ENCODE data around the gene VPS50. TPM values are rescaled to one million over a fixed set of nuclear protein-coding genes. Genes with fewer than 3 reads are reported as not detected.

The VPS50 gene
- total and polyA plus RNA-seq, 8 donors, result 2.3 to 48.5 (median 6.3) TPM

- H3K36me3 ChIP-seq, result peaks cover 0 to 50% (median 41%) of the 10 kb centered on the region in 4 donors
- no peak for TF ChIP-seq POLR2AphosphoS5 (IDR thresholded peaks at IDR 0.05)
- no peak for TF ChIP-seq EP300 (IDR thresholded peaks at IDR 0.05)
- TF ChIP-seq POLR2A (IDR thresholded peaks at IDR 0.05), result no peak
- TF ChIP-seq CTCF (IDR thresholded peaks at IDR 0.05), result no peak
- H3K4me1 ChIP-seq, result no peaks in the 10 kb centered on the region
- H3K27ac ChIP-seq, result no peak overlapping the region
- 91 to 98% (median 97%) methylated on average over 2 of the region's 2 CpGs for WGBS, 5 donors
- no peak overlapping the region for H3K4me3 ChIP-seq
- H3K9me3 ChIP-seq, result no peaks in the 10 kb centered on the region
- intact Hi-C loops (cut with DNase I; ENCODE audit: low total_unique reads), result no loop called here
- DNase-seq, result no peak
- no peaks in the 10 kb centered on the region for H3K27me3 ChIP-seq
Measured at GRCh38 chr7:93359520-93360198, 127.5 kb downstream of the VPS50 start.

- TF ChIP-seq EP300 (IDR thresholded peaks at IDR 0.05), result no peak
- TF ChIP-seq POLR2A (IDR thresholded peaks at IDR 0.05), result no peak
- TF ChIP-seq CTCF (IDR thresholded peaks at IDR 0.05), result no peak
- no peak for TF ChIP-seq POLR2AphosphoS5 (IDR thresholded peaks at IDR 0.05)
- DNase-seq, result no peak
- Histone ChIP-seq H3K4me1 (no peaks in the 10 kb centered on the region), H3K36me3 (peaks cover 0 to 28% (median 21%) of the 10 kb centered on the region in 4 donors), H3K4me3 (no peak overlapping the region), H3K27me3 (no peaks in the 10 kb centered on the region), H3K9me3 (no peaks in the 10 kb centered on the region), H3K27ac (no peak overlapping the region)
- intact Hi-C loops (cut with DNase I; ENCODE audit: low total_unique reads), result no loop called here
- 91 to 100% (median 98%) methylated on average over 1 of the region's 1 CpG for WGBS, 5 donors
Measured at GRCh38 chr7:93361853-93362252, 129.7 kb downstream of the VPS50 start.

GRCh38 chr7:93364806-93365205 is 132.6 kb downstream of the VPS50 start:
- 49 to 63% (median 60%) methylated on average over 1 of the region's 1 CpG for WGBS, 5 donors
- Histone ChIP-seq H3K4me3 (no peak overlapping the region), H3K36me3 (no peaks in the 10 kb centered on the region), H3K27me3 (no peaks in the 10 kb centered on the region), H3K27ac (no peak overlapping the region), H3K9me3 (no peaks in the 10 kb centered on the region), H3K4me1 (no peaks in the 10 kb centered on the region)
- TF ChIP-seq CTCF (IDR thresholded peaks at IDR 0.05) (no peak), POLR2A (IDR thresholded peaks at IDR 0.05) (no peak), EP300 (IDR thresholded peaks at IDR 0.05) (no peak), POLR2AphosphoS5 (IDR thresholded peaks at IDR 0.05) (no peak)
- DNase-seq, result no peak
- intact Hi-C loops (cut with DNase I; ENCODE audit: low total_unique reads), result no loop called here

- TF ChIP-seq CTCF (IDR thresholded peaks at IDR 0.05), result no peak
- TF ChIP-seq POLR2AphosphoS5 (IDR thresholded peaks at IDR 0.05), result no peak
- TF ChIP-seq POLR2A (IDR thresholded peaks at IDR 0.05), result no peak
- no peak for DNase-seq
- Histone ChIP-seq H3K4me3 (no peak overlapping the region), H3K27ac (no peak overlapping the region), H3K27me3 (no peaks in the 10 kb centered on the region), H3K4me1 (no peaks in the 10 kb centered on the region), H3K9me3 (no peaks in the 10 kb centered on the region), H3K36me3 (no peaks in the 10 kb centered on the region)
- intact Hi-C loops (cut with DNase I; ENCODE audit: low total_unique reads), result no loop called here
- 50 to 78% (median 57%) methylated on average over 1 of the region's 1 CpG for WGBS, 5 donors
Measured at GRCh38 chr7:93365341-93365740, 133.2 kb downstream of the VPS50 start.

Measured in stomach (tissue), 9 donors.